HG02642 (cell line): ENCODE data around the gene MEF2C.
"Not testable (repeated sequence)": the region's sequence is repeated elsewhere in the genome, so short reads cannot be mapped to it uniquely, and the experiment has no call there.

Experiments
- ATAC-seq: cut with Tn5 transposase; IDR thresholded peaks from one replicate; pipeline ENCODE4 v1.9.1; 2021; ENCODE audit warnings: mild to moderate bottlenecking; ENCODE audit not compliant: unreplicated experiment, poor library complexity

The MEF2C gene

GRCh38 chr5:88813244-88813643, 69.7 kb downstream of the MEF2C start:
- ATAC-seq: no peak

- ATAC-seq: peak; percentile 70
Observed at GRCh38 chr5:88808153-88808552, 74.8 kb downstream of the MEF2C start.

- no peak for ATAC-seq
Observed at GRCh38 chr5:88807327-88807726, 75.7 kb downstream of the MEF2C start.

GRCh38 chr5:88806338-88806737, 76.6 kb downstream of the MEF2C start:
- ATAC-seq: no peak

- ATAC-seq: peak; percentile 56
Observed at GRCh38 chr5:88805151-88805784, 77.7 kb downstream of the MEF2C start.

GRCh38 chr5:88804444-88804843, 78.5 kb downstream of the MEF2C start:
- ATAC-seq: no peak

- no peak for ATAC-seq
Observed at GRCh38 chr5:88803309-88803708, 79.7 kb downstream of the MEF2C start.

- no peak for ATAC-seq
Observed at GRCh38 chr5:88799938-88800535, 82.9 kb downstream of the MEF2C start.

- ATAC-seq: not testable (repeated sequence)
Observed at GRCh38 chr5:88798933-88799332, 84.1 kb downstream of the MEF2C start.

- ATAC-seq: not testable (repeated sequence)
Observed at GRCh38 chr5:88793797-88794196, 89.2 kb downstream of the MEF2C start.

- ATAC-seq: peak; percentile 87
Observed at GRCh38 chr5:88792144-88792840, 90.7 kb downstream of the MEF2C start.

GRCh38 chr5:88787856-88788255, 95.1 kb downstream of the MEF2C start:
- ATAC-seq: no peak

GRCh38 chr5:88786789-88787188, 96.2 kb downstream of the MEF2C start:
- ATAC-seq: no peak

GRCh38 chr5:88785746-88786565, 97.0 kb downstream of the MEF2C start:
- ATAC-seq: peak; percentile 70

GRCh38 chr5:88782571-88782970, 100.4 kb downstream of the MEF2C start:
- ATAC-seq: no peak

- no peak for ATAC-seq
Observed at GRCh38 chr5:88780736-88781135, 102.2 kb downstream of the MEF2C start.

- ATAC-seq: no peak
Observed at GRCh38 chr5:88778736-88779135, 104.2 kb downstream of the MEF2C start.

- no peak for ATAC-seq
Observed at GRCh38 chr5:88776692-88777091, 106.3 kb downstream of the MEF2C start.

GRCh38 chr5:88772831-88773230, 110.2 kb downstream of the MEF2C start:
- ATAC-seq: no peak

- ATAC-seq: no peak
Observed at GRCh38 chr5:88772047-88772446, 110.9 kb downstream of the MEF2C start.
